HepG2 (cell line): ENCODE results near the gene MARS1. TPM values are rescaled to one million over a fixed set of nuclear protein-coding genes. Genes with fewer than 3 reads are reported as not detected.

ENCODE experiments used
- ATAC-seq: fragments of 200-7000 bp; cut with Tn5 transposase; 3 replicates; pipeline ENCODE4 v1.9.1; 2020; ENCODE audit warnings: mild to moderate bottlenecking, moderate library complexity
- BruUV-seq: library from RNA; stranded (reverse); fragments of 400-500 nt; replicated peaks from 2 replicates; lab custom pipeline; 2021; lab: Mats Ljungman, UMichigan
- CTCF ChIA-PET: fragments of 300-600 bp; formaldehyde crosslinking; extraction: SDS; loops from one replicate; lab custom pipeline; 2021; ENCODE audit warnings: low total read pairs, inconsistent platforms, low intra/inter-chr PET ratio; lab: Yijun Ruan, JAX
- POLR2A ChIA-PET: fragments of 350-600 bp; sonication (Branson Sonifier 250); formaldehyde crosslinking; loops from one replicate; lab custom pipeline; 2020; ENCODE audit warnings: antibody characterized with exemption, inconsistent platforms; lab: Yijun Ruan, JAX
- DNase-seq: peaks from one replicate; pipeline ENCODE4 v3.0.0-alpha.2; 2015; ENCODE audit warnings: low spot score
- FAIRE-seq: peaks from 3 replicates; lab custom pipeline; 2011; peaks lifted over from hg19 to GRCh38; lab: Jason Lieb, UNC
- H2AFZ ChIP-seq: one replicate; pipeline ENCODE4 v1.6.1; 2011; ENCODE audit warnings: low read length, inconsistent platforms
- H3K27ac ChIP-seq: fragments of 300-600 bp; 3 replicates; pipeline ENCODE4 v1.8.0; 2011; ENCODE audit warnings: mixed run types, mild to moderate bottlenecking, mixed read lengths, low read length, inconsistent platforms; ENCODE audit not compliant: insufficient read depth; ENCODE audit errors: extremely low read length
- H3K27me3 ChIP-seq, 2 experiments: fragments of 200-600 bp in 1 of 2; 2 replicates in 1 of 2; 3 replicates in 1 of 2; pipeline versions ENCODE4 v1.6.0 to v1.8.0; 2011; ENCODE audit warnings: low read length in 2 of 2, mild to moderate bottlenecking in 2 of 2, moderate library complexity in 2 of 2, inconsistent platforms in 1 of 2; ENCODE audit not compliant: insufficient read depth in 2 of 2, control insufficient read depth in 1 of 2
- H3K36me3 ChIP-seq, 2 experiments: fragments of 200-600 bp in 1 of 2; replicated peaks in 1 of 2; 2 replicates in 1 of 2; 3 replicates in 1 of 2; pipeline versions ENCODE4 v1.5.1 to v1.8.0; 2011; ENCODE audit warnings: low read length in 2 of 2, inconsistent platforms in 1 of 2; ENCODE audit not compliant: insufficient read depth in 2 of 2, control insufficient read depth in 1 of 2
- H3K4me1 ChIP-seq: 2 replicates; pipeline ENCODE4 v1.5.1; 2012; ENCODE audit warnings: low read length, inconsistent platforms; ENCODE audit not compliant: insufficient read depth
- H3K4me2 ChIP-seq: 2 replicates; pipeline ENCODE4 v1.6.0; 2011; ENCODE audit warnings: low read depth, low read length, inconsistent platforms
- H3K4me3 ChIP-seq, 3 experiments: fragments of 200-600 bp in 1 of 3; sonication (generic), shearing (Covaris generic) in 1 of 3; replicated peaks in 1 of 3; 2 replicates each; pipeline ENCODE4 v1.5.1; 2011 to 2016; ENCODE audit warnings: low read length in 3 of 3, inconsistent platforms in 2 of 3, low read depth in 2 of 3, mild to moderate bottlenecking in 2 of 3, control low read depth in 1 of 3, mixed read lengths in 1 of 3; ENCODE audit not compliant: insufficient read depth in 1 of 3
- H3K79me2 ChIP-seq: one replicate; pipeline ENCODE4 v1.6.1; 2011; ENCODE audit warnings: low read length, inconsistent platforms; ENCODE audit not compliant: insufficient read depth
- H3K9ac ChIP-seq: 2 replicates; pipeline ENCODE4 v1.6.0; 2011; ENCODE audit warnings: mild to moderate bottlenecking, low read depth, low read length, inconsistent platforms; ENCODE audit not compliant: insufficient read depth
- H3K9me3 ChIP-seq: 2 replicates; pipeline ENCODE4 v1.5.1; 2012; ENCODE audit warnings: mild to moderate bottlenecking, low read length
- H4K20me1 ChIP-seq: 2 replicates; pipeline ENCODE4 v1.6.0; 2011; ENCODE audit warnings: inconsistent platforms, mild to moderate bottlenecking, low read length, moderate library complexity; ENCODE audit not compliant: insufficient read depth
- CHD4 ChIP-seq: fragments of 200-600 bp; sonication (generic); IDR thresholded peaks from 2 replicates; pipeline ENCODE4 v1.7.0; 2017; ENCODE audit warnings: mild to moderate bottlenecking, low read length, borderline replicate concordance
- HMGXB3 ChIP-seq: sonication (generic); formaldehyde crosslinking; IDR thresholded peaks from 2 replicates; pipeline ENCODE4 v1.4.0; 2020; ENCODE audit warnings: missing genetic modification reagents, borderline replicate concordance
- MAF1 ChIP-seq: sonication (generic); formaldehyde crosslinking; IDR thresholded peaks from 2 replicates; pipeline ENCODE4 v1.5.0; 2020; ENCODE audit warnings: missing genetic modification reagents, borderline replicate concordance
- PAF1 ChIP-seq: IDR thresholded peaks from 2 replicates; pipeline ENCODE4 v1.6.1; 2016; ENCODE audit warnings: missing genetic modification reagents, missing compliant biosample characterization
- RARG ChIP-seq: sonication (generic); formaldehyde crosslinking; IDR thresholded peaks from 2 replicates; pipeline ENCODE4 v1.4.0; 2020; ENCODE audit warnings: low read depth, mild to moderate bottlenecking, missing genetic modification reagents
- RNF219 ChIP-seq: sonication (generic); formaldehyde crosslinking; IDR thresholded peaks from 2 replicates; pipeline ENCODE4 v1.5.0; 2020; ENCODE audit warnings: mild to moderate bottlenecking, missing genetic modification reagents
- ZNF460 ChIP-seq: sonication (generic); formaldehyde crosslinking; IDR thresholded peaks from 2 replicates; pipeline ENCODE4 v1.5.1; 2020; ENCODE audit warnings: missing genetic modification reagents, mild to moderate bottlenecking, borderline replicate concordance
- ZNF558 ChIP-seq: sonication (generic); formaldehyde crosslinking; IDR thresholded peaks from 2 replicates; pipeline ENCODE4 v1.9.0; 2022; ENCODE audit warnings: mild to moderate bottlenecking, missing genetic modification reagents, borderline replicate concordance
- WGBS: methylation state at CpG from one replicate; pipeline ENCODE4 v1.1.6; 2017; ENCODE audit warnings: low lambda C conversion rate; 5-methylcytosine and 5-hydroxymethylcytosine counted together
- in situ Hi-C: cut with HindIII; loops from 2 replicates; pipeline ENCODE4 v1.10.0; 2017; ENCODE audit warnings: low pct_unique_long_range_greater_than_20kb; ENCODE audit not compliant: extremely low pct_ligation_motif_present
- intact Hi-C: fragments of 100-400 bp; cut with micrococcal nuclease; formaldehyde crosslinking; loops from one replicate; pipeline ENCODE4 v1.10.0; 2022; ENCODE audit not compliant: unreplicated experiment
- polyA plus RNA-seq, 8 experiments: library from polyadenylated mRNA; depleted of rRNA in 3 of 8; stranded (reverse) in 7 of 8; unstranded in 1 of 8; fragments of >200 nt; fragmentation: Illumina TruSeq in 4 of 8; extraction: Trizol in 4 of 8; gene quantifications; 2 replicates each; pipeline versions ENCODE4 v1.2.1 to v1.2.3, GENCODE V29; 2011 to 2016; ENCODE audit warnings: low read depth in 4 of 8, missing spikeins in 1 of 8, mixed read lengths in 1 of 8; ENCODE audit not compliant: insufficient read depth in 1 of 8
- total RNA-seq, 5 experiments: library from RNA; depleted of rRNA; stranded (reverse); fragments of >200 nt; fragmentation: Illumina TruSeq; extraction: Trizol; gene quantifications; 2 replicates each; pipeline ENCODE4 v1.2.3, GENCODE V29; 2016; ENCODE audit warnings: low read depth in 1 of 5
- TF ChIP-seq, protein P1 (sequence below): sonication (generic); formaldehyde crosslinking; IDR thresholded peaks from 2 replicates; pipeline ENCODE4 v1.5.0; 2020; ENCODE audit warnings: mild to moderate bottlenecking, missing genetic modification reagents
- TF ChIP-seq, protein P2 (sequence below): sonication (generic); formaldehyde crosslinking; IDR thresholded peaks from 2 replicates; pipeline ENCODE4 v1.8.0; 2023; ENCODE audit warnings: mild to moderate bottlenecking, missing genetic modification reagents

MARS1 gene
- total and polyA plus RNA-seq, 2 of the 13 experiments (the other 11 are each of a cell fraction or from before 2014, with no cell fraction given), result 115 to 181 TPM

DNA sequence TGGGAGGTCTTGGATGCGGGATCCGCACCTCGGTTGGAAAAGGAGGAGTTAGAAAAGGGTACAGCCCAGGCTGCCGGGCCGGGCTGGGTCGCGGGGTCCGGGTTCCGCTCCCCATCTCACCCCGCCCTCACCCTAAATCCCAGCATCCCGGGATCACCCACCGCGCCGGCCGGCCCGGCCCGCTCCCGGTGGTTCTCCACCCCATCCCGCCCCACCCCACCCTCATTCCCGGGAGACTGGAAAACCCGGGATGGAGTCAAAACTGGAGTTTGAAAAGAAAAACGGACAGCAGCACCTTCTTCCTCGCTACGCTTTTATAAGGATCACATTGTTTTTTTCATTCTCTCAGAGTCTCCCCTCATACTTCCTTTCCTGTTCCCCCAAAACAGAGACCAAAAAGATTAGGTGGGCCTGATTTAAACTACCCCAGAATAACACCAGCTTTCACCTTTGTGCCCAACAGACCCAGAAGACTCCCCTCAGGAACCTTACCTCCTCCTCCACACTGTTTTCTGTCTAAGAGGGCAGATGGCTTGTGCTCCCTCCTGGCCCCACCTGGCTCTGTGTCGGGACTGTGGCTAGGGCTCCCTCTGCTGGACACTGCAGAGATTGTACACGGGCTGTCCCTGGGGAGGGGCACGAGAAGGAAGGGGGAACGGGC lies 25.5 kb upstream of the MARS1 start (continued):
- no peak for TF ChIP-seq RNF219
- TF ChIP-seq MAF1 (CRISPR knock-in tag), result no peak
- peak; percentile 69 for TF ChIP-seq HMGXB3 (CRISPR knock-in tag)

DNA sequence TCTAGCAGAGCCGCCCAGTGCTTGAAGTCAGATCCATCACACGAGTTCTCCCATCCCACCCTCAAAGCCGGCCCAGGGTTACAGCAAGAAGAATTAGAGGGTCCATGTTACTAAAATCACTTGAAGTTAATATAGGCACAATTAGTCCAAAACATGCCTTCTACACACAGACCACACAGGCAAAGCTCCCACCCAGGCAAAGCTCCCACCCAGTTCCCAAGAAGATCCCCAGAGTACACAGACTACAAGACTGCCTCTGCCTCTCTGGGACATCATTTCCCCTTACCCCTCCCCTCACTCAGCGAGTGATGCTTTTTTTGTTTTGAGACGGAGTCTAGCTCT lies 25.0 kb upstream of the MARS1 start:
- H3K4me2 ChIP-seq, result peak overlapping the region; percentile 99
- H3K27me3 ChIP-seq, result peaks cover 0 to 40% of the 10 kb centered on the region in 2 experiments; a peak in 3 of 5 replicates
- in situ Hi-C loops (no loop called here), intact Hi-C loops (loop anchor here (2.0 kb wide), 1 partner anchor 24 kb away; no protein-coding TSS in a partner anchor)
- no peak for FAIRE-seq
- H3K79me2 ChIP-seq, result no peaks in the 10 kb centered on the region
- H4K20me1 ChIP-seq, result no peaks in the 10 kb centered on the region
- no peaks in the 10 kb centered on the region for H3K9me3 ChIP-seq
- ChIA-PET POLR2A (interaction anchor here (1.0 kb wide), 1 partner anchor 54 kb away, joined by 4 read pairs; no protein-coding TSS in a partner anchor), CTCF (interaction anchor here (0.6 to 0.9 kb wide), 3 partner anchors 26 to 199 kb away, joined by 3 to 4 read pairs (median 3); no protein-coding TSS in a partner anchor)
- H3K4me1 ChIP-seq, result peaks cover 45% of the 10 kb centered on the region
- no peak for DNase-seq
- no peaks in the 10 kb centered on the region for H3K36me3 ChIP-seq
- H3K9ac ChIP-seq, result no peak overlapping the region
- WGBS, result 9% methylated on average over 5 of the region's 5 CpGs
- no peak overlapping the region for H2AFZ ChIP-seq
- no peak overlapping the region for H3K27ac ChIP-seq
- peak overlapping the region in 1 of 3 experiments; percentile 94; a peak in 1 of 6 replicates for H3K4me3 ChIP-seq
- BruUV-seq, result no TSS peak
- ATAC-seq, result peak; percentile 2; the same call in 1 of the 3 replicates
- TF ChIP-seq RARG (CRISPR knock-in tag) (no peak), ZNF558 (CRISPR knock-in tag) (0 out of 2 replicates have a peak, but pooled peaks have one; percentile 59), CHD4 (no peak), ZNF460 (CRISPR knock-in tag) (no peak), PAF1 (CRISPR knock-in tag) (no peak)
- TF ChIP-seq, protein P1, sequence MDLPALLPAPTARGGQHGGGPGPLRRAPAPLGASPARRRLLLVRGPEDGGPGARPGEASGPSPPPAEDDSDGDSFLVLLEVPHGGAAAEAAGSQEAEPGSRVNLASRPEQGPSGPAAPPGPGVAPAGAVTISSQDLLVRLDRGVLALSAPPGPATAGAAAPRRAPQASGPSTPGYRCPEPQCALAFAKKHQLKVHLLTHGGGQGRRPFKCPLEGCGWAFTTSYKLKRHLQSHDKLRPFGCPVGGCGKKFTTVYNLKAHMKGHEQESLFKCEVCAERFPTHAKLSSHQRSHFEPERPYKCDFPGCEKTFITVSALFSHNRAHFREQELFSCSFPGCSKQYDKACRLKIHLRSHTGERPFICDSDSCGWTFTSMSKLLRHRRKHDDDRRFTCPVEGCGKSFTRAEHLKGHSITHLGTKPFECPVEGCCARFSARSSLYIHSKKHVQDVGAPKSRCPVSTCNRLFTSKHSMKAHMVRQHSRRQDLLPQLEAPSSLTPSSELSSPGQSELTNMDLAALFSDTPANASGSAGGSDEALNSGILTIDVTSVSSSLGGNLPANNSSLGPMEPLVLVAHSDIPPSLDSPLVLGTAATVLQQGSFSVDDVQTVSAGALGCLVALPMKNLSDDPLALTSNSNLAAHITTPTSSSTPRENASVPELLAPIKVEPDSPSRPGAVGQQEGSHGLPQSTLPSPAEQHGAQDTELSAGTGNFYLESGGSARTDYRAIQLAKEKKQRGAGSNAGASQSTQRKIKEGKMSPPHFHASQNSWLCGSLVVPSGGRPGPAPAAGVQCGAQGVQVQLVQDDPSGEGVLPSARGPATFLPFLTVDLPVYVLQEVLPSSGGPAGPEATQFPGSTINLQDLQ (CRISPR knock-in tag), result 0 out of 2 replicates have a peak, but pooled peaks have one; percentile 34
- TF ChIP-seq, protein P2, sequence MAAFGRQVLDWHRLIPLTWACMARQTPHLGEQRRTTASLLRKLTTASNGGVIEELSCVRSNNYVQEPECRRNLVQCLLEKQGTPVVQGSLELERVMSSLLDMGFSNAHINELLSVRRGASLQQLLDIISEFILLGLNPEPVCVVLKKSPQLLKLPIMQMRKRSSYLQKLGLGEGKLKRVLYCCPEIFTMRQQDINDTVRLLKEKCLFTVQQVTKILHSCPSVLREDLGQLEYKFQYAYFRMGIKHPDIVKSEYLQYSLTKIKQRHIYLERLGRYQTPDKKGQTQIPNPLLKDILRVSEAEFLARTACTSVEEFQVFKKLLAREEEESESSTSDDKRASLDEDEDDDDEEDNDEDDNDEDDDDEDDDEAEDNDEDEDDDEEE (CRISPR knock-in tag), result 0 out of 2 replicates have a peak, but pooled peaks have one; percentile 51
